Gastroesophageal sphincter (tissue), 3 donors: Measurements from ENCODE around the gene ARFGEF3.

Experiments
- CTCF ChIP-seq, 4 experiments: fragments of 200-600 bp in 2 of 4; fragments of 450-650 bp in 2 of 4; sonication (generic) in 1 of 4; IDR thresholded peaks; one replicate each; pipeline ENCODE4 v1.5.1; 2017 to 2019; ENCODE audit warnings: antibody characterized with exemption in 4 of 4, mild to moderate bottlenecking in 2 of 4, moderate library complexity in 2 of 4
- EP300 ChIP-seq: sonication (generic); formaldehyde crosslinking; IDR thresholded peaks from one replicate; pipeline ENCODE4 v1.6.1; 2017; ENCODE audit warnings: antibody characterized with exemption, mild to moderate bottlenecking

- TF ChIP-seq CTCF (IDR thresholded peaks at IDR 0.05) (no peak), EP300 (no peak)
Measured at GRCh38 chr6:138285800-138286199, 124.1 kb downstream of the ARFGEF3 start.
